Measurements from ENCODE around the gene ABCC8.

ABCC8 gene

GRCh38 chr11:17343257-17343656 is 133.4 kb downstream of the ABCC8 start:
- no peak for DNase-seq

All from inflammatory macrophage treated with lipopolysaccharide for 4 hours (primary cell).